Skin epidermis (tissue), 12 donors: Measurements from ENCODE around the gene ZNF628.
"Not testable (repeated sequence)": the region's sequence is repeated elsewhere in the genome, so short reads cannot be mapped to it uniquely, and the experiment has no call there.

Experiments used
- H3K27ac ChIP-seq, 21 experiments: fragments of 200-600 bp; sonication (generic) in 11 of 21; one replicate each; pipeline ENCODE4 v1.5.0; 2020; ENCODE audit warnings: mild to moderate bottlenecking in 3 of 21, inconsistent platforms in 2 of 21, moderate library complexity in 2 of 21
- H3K4me3 ChIP-seq, 7 experiments: fragments of 200-600 bp; sonication (generic) in 2 of 7; one replicate each; pipeline ENCODE4 v1.5.0; 2020; ENCODE audit warnings: inconsistent platforms in 2 of 7, mild to moderate bottlenecking in 2 of 7, moderate library complexity in 1 of 7

Gene ZNF628

GRCh38 chr19:55448175-55448490, 28.3 kb upstream of the ZNF628 start:
- H3K27ac ChIP-seq, H3K4me3 ChIP-seq: not testable (repeated sequence)

- no peak overlapping the region for H3K4me3 ChIP-seq
- H3K27ac ChIP-seq = no peak overlapping the region
Measured at GRCh38 chr19:55449469-55449868, 26.9 kb upstream of the ZNF628 start.

GRCh38 chr19:55451163-55451964, 25.1 kb upstream of the ZNF628 start:
- Histone ChIP-seq H3K4me3 (peak overlapping the region in 2 of 7 experiments; percentile 5 to 23), H3K27ac (no peak overlapping the region)

GRCh38 chr19:55451965-55452748, 24.3 kb upstream of the ZNF628 start:
- Histone ChIP-seq H3K4me3 (peak overlapping the region in 3 of 7 experiments; percentile 14 to 23 (median 15)), H3K27ac (no peak overlapping the region)

- H3K4me3 ChIP-seq = peak overlapping the region in 3 of 7 experiments; percentile 14 to 23 (median 15)
Measured at GRCh38 chr19:55452749-55453346, 23.6 kb upstream of the ZNF628 start.

GRCh38 chr19:55453511-55454260, 22.7 kb upstream of the ZNF628 start:
- Histone ChIP-seq H3K27ac (no peak overlapping the region), H3K4me3 (no peak overlapping the region)

More at GRCh38 chr19:55452749-55453346, 23.6 kb upstream of the ZNF628 start:
- H3K27ac ChIP-seq = no peak overlapping the region

GRCh38 chr19:55454787-55455243, 21.6 kb upstream of the ZNF628 start:
- Histone ChIP-seq H3K27ac (no peak overlapping the region), H3K4me3 (no peak overlapping the region)

GRCh38 chr19:55455576-55456235, 20.7 kb upstream of the ZNF628 start:
- no peak overlapping the region for H3K27ac ChIP-seq

GRCh38 chr19:55456347-55456746, 20.1 kb upstream of the ZNF628 start:
- H3K27ac ChIP-seq = no peak overlapping the region
- H3K4me3 ChIP-seq = no peak overlapping the region

More at GRCh38 chr19:55455576-55456235, 20.7 kb upstream of the ZNF628 start:
- H3K4me3 ChIP-seq = no peak overlapping the region

GRCh38 chr19:55457683-55458457, 18.5 kb upstream of the ZNF628 start:
- Histone ChIP-seq H3K4me3 (no peak overlapping the region), H3K27ac (no peak overlapping the region)

- no peak overlapping the region for H3K4me3 ChIP-seq
- H3K27ac ChIP-seq = peak overlapping the region in 8 of 21 experiments; percentile 19 to 94 (median 58)
Measured at GRCh38 chr19:55459551-55459949, 16.9 kb upstream of the ZNF628 start.

- Histone ChIP-seq H3K27ac (peak overlapping the region in 13 of 21 experiments; percentile 27 to 94 (median 85)), H3K4me3 (peak overlapping the region in 4 of 7 experiments; percentile 69 to 93 (median 86))
Measured at GRCh38 chr19:55459950-55460657, 16.3 kb upstream of the ZNF628 start.

GRCh38 chr19:55460670-55461258, 15.7 kb upstream of the ZNF628 start:
- H3K27ac ChIP-seq = peak overlapping the region; percentile 54 to 94 (median 85)
- peak overlapping the region; percentile 53 to 93 (median 86) for H3K4me3 ChIP-seq

GRCh38 chr19:55461259-55461973, 15.0 kb upstream of the ZNF628 start, which contains the start of gene ISOC2:
ISOC2 (minus strand) TSS chr19:55461642; CDS start chr19:55456486, 5,156 bp downstream.
- H3K27ac ChIP-seq = peak within 1 kb of the TSS; percentile 79 to 94 (median 87)
- peak within 1 kb of the TSS; percentile 53 to 93 (median 86) for H3K4me3 ChIP-seq

GRCh38 chr19:55461974-55462626, 14.3 kb upstream of the ZNF628 start:
- peak overlapping the region; percentile 44 to 93 (median 79) for H3K4me3 ChIP-seq

GRCh38 chr19:55462722-55463121, 13.7 kb upstream of the ZNF628 start:
- no peak overlapping the region for H3K4me3 ChIP-seq
- no peak overlapping the region for H3K27ac ChIP-seq

More at GRCh38 chr19:55461974-55462626, 14.3 kb upstream of the ZNF628 start:
- H3K27ac ChIP-seq = peak overlapping the region in 20 of 21 experiments; percentile 72 to 94 (median 84)
